Activated naive CD4-positive, alpha-beta T cell (primary cell): ENCODE measurements around the gene ERI3.
A peak's percentile ranks its signal among the peaks of the same experiment; 100 is the strongest.

ENCODE experiments used
- DNase-seq, 4 experiments: peaks; one replicate each; lab custom pipeline; 2025; lab: John Stamatoyannopoulos, UW

ERI3 gene

DNA sequence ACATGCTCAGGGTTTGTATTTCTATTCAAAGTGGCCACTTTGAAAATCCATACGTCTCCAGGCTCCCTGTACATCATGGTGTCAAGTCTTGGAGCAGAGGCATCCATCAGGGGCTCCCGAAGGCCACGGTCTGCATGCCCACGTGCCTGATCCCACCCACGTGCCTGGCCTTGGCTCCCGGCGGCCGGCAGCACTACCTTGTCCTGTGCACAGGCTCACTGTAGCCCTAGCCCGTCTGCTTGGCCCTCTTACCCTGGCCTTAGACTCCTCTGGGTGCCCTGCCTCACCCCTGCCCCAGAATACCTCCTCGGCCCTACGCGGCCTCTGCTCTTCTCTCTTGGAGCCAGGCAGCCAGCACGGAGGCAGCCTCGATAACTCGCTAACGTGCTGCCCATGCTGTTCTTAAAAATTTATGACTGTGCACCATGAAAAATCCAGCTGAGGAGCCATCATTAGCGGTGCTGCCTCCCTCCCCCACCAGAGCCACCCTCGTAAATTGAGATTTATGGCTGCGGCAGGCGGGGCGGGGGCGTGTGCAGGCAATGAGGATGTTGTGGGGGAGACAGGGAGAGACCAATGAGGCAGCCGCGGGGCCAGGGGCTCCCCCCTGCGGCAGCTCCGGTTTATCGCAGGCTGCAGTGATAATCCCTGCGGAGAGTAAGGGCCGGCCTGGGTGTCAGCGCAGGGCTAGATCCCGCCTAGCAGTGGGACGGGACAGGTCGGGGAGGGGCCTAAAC is 117.2 kb downstream of the ERI3 start:
- peak in 2 of 4 experiments; percentile 13 to 29 for DNase-seq

- DNase-seq = no peak
These were observed 118.4 kb downstream of the ERI3 start for GRCh38 chr1:44236490-44237272.

DNA sequence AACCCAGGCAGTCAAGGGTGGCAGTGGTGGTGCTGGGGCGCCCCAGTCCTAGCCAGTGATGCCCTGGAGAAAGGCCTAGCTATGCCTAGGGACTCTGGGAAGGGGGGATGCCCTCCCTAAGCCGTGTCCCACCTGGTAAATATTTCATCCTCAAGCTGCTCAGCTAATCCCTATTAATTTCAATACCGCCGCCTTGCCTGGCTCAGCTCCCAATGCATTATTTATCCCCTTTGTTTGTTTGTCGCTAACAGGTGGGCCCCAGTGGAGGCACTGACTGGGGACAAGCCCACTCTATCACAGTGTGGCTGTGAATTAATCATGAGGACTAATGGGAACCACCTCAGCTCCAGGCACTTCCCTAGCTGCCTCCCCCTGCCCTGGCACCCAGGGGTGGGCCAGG is 119.2 kb downstream of the ERI3 start:
- DNase-seq = no peak

GRCh38 chr1:44233593-44233992 is 121.5 kb downstream of the ERI3 start:
- no peak for DNase-seq

- no peak for DNase-seq
These were observed 124.3 kb downstream of the ERI3 start for GRCh38 chr1:44230796-44231195.

GRCh38 chr1:44229435-44230167 is 125.5 kb downstream of the ERI3 start:
- DNase-seq = no peak

DNA sequence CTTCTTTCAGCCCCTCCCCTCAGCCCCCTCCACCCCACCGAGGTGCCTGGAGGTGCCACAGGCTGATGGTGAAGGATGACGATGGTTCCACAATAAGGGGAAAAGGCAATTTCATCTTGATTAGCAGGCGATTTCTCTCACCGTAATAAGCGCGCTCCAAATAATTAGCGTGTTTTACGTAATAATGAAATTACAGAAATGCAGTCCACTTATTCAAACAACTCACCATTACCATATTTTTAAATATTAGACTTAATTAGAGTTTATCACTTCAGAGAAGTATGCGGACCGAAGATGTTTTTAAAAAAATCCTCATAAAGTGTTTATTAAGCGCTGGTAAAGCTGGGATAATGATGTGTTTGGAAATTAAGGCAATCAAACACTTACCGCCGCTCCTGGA is 126.8 kb downstream of the ERI3 start:
- DNase-seq = no peak

- no peak for DNase-seq
These were observed 127.8 kb downstream of the ERI3 start for GRCh38 chr1:44227211-44227610.

DNA sequence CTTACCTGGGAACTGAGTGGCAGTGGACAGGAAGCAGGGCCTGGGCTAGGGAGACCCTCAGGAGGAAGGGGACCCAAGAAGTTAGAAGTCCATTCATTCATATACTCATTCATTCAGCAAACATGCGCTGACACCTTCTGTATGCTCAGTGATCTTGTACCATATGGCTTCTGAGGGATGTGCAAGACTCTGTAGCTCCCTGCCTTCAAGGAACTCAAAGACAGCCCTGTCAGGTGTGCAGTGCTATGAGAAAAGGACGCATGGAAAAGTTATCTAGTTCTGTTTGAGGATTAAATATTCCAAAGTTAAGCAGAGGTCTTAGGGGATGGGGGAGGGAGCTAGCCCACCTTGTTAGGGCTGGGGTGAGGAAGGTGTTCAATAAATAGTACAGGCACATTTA is 129.3 kb downstream of the ERI3 start:
- no peak for DNase-seq

- DNase-seq = no peak
These were observed 131.9 kb downstream of the ERI3 start for GRCh38 chr1:44223187-44223610.

GRCh38 chr1:44222397-44223186 is 132.5 kb downstream of the ERI3 start:
- no peak for DNase-seq

GRCh38 chr1:44221769-44222168 is 133.3 kb downstream of the ERI3 start:
- no peak for DNase-seq

GRCh38 chr1:44220755-44221154 is 134.3 kb downstream of the ERI3 start:
- no peak for DNase-seq

GRCh38 chr1:44220001-44220751 is 134.9 kb downstream of the ERI3 start:
- no peak for DNase-seq

GRCh38 chr1:44219301-44219626 is 135.8 kb downstream of the ERI3 start:
- no peak for DNase-seq

DNA sequence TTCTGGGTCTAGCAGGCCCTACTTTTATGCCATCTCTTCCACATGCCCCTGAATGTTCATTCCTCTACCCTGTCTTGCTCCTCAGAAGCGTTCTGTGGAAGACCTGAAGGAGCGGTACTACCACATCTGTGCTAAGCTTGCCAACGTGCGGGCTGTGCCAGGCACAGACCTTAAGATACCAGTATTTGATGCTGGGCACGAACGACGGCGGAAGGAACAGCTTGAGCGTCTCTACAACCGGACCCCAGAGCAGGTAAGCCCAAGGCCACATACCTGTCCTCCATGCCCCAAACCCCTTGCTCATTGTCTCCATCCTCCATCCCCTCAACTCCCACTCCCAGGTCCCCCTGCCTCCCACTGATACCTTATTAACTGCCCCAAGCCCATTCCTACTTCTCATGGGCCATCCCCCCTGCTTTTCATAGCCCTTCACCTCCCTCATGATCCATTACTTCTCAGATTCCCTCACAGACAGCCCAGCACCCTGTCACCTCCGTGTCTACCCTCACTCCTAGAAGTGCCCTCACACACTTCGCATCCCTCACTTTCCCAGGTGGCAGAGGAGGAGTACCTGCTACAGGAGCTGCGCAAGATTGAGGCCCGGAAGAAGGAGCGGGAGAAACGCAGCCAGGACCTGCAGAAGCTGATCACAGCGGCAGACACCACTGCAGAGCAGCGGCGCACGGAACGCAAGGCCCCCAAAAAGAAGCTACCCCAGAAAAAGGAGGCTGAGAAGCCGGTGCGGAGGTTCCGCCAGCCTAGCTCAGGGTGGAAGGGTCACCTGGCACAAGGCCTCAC is 136.4 kb downstream of the ERI3 start:
- no peak for DNase-seq

- DNase-seq = peak; percentile 41 to 64 (median 56)
These were observed 137.1 kb downstream of the ERI3 start for GRCh38 chr1:44217809-44218410.

DNA sequence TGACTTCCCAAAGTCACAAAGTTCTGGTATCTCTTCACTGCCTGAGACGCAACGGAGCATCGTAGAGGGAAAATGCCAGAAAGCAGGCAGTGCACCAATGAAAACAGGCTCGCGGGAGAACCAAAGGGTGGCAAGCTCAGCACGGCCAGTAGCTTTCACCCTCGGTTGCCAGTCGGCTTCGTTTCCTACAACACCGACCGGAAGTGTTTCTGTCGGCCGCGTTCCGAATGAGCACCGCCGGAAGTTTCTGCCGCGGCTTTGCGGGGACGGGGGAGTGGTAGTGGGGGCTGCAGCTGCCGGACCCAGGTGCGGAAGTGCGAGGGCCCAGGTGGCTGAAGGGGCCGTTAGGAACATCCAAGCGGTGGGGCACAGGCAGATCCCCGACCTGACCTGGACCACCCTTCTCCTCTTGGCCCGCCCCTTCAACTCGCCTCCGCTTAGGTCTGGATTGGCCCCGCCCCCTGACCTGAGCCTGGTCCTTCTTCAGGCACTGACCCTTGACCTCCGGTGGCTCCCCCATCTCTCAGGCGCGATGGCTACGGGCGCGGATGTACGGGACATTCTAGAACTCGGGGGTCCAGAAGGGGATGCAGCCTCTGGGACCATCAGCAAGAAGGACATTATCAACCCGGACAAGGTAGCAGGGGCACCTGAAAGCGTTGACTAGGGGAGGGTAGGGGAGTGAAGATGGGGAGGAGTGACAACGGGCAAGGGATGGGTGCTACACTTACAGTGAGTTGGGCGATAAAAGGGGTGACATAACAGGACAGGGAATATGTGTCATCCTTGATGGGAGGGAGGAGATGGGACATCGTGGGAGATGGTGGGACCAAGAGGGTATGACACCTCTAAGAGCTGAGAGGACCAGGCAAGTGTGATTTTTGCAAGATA is 141.6 kb downstream of the ERI3 start, which contains the start of gene DMAP1:
Gene DMAP1, plus strand, starts transcription at position 250 of the 891 bp plus-strand sequence. Its CDS starts 283 bp downstream, at position 533.
- peak; percentile 72 to 80 (median 78) for DNase-seq
